ENCODE results near the gene EEIG2. TPM values are rescaled to one million over a fixed set of nuclear protein-coding genes. Genes with fewer than 3 reads are reported as not detected.
"Not testable (repeated sequence)": the region's sequence is repeated elsewhere in the genome, so short reads cannot be mapped to it uniquely, and the experiment has no call there.

Gene EEIG2
- total RNA-seq, 1 donor from 2014 or later: 13.7 TPM

DNA sequence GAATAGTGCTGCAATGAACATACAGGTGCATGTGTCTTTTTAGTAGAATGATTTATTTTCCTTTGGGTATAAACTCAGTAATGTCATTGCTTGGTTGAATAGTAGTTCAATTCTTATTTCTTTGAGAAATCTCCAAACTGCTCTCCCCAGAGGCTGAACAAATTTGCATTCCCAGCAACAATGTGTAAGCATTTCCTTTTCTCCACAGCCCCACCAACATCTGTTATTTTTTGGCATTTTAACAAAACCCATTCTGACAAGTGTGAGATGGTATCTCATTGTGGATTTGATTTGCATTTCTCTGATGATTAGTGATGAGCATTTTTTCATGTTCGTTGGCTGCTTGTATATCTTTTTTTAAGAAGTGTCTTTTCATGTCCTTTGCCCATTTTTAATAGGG lies 21.9 kb upstream of the EEIG2 start:
- TF ChIP-seq, protein P1, sequence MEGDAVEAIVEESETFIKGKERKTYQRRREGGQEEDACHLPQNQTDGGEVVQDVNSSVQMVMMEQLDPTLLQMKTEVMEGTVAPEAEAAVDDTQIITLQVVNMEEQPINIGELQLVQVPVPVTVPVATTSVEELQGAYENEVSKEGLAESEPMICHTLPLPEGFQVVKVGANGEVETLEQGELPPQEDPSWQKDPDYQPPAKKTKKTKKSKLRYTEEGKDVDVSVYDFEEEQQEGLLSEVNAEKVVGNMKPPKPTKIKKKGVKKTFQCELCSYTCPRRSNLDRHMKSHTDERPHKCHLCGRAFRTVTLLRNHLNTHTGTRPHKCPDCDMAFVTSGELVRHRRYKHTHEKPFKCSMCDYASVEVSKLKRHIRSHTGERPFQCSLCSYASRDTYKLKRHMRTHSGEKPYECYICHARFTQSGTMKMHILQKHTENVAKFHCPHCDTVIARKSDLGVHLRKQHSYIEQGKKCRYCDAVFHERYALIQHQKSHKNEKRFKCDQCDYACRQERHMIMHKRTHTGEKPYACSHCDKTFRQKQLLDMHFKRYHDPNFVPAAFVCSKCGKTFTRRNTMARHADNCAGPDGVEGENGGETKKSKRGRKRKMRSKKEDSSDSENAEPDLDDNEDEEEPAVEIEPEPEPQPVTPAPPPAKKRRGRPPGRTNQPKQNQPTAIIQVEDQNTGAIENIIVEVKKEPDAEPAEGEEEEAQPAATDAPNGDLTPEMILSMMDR (IDR thresholded peaks at IDR 0.05): no peak
- peaks cover 30% of the 10 kb centered on the region for H3K27me3 Mint-ChIP-seq (ENCODE audit: low read depth)
- H3K36me3 Mint-ChIP-seq (ENCODE audit: low read depth): no peaks in the 10 kb centered on the region
- H3K4me3 Mint-ChIP-seq (ENCODE audit: unreplicated experiment): no peak overlapping the region
- no peaks in the 10 kb centered on the region for H3K4me1 Mint-ChIP-seq (ENCODE audit: low read depth)
- H3K9me3 Mint-ChIP-seq (ENCODE audit: low read depth): peaks cover under 1% of the 10 kb centered on the region
- DNase-seq (ENCODE audit: low spot score): no peak
- H3K27ac Mint-ChIP-seq (ENCODE audit: unreplicated experiment): no peak overlapping the region

DNA sequence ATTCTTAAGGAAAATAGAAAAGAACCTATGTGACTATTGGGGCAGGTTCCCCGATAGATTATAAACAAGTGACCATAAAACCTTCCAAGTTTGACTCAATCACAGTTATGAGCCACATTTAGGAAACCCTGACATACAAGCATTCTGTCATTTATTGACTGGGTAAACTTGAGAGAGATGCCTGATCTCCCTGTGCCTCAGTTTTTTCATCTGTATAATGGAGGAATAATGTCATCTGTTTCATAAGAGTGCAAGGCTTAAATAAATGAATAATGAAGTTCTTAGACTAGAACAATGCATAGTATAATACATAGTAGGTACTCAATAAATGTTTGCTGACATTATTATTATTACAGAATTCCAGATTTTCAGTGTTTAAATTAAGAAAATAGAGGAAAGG lies 18.9 kb upstream of the EEIG2 start:
- no peak for DNase-seq (ENCODE audit: low spot score)
- Mint-ChIP-seq H3K4me1 (ENCODE audit: low read depth) (no peaks in the 10 kb centered on the region), H3K9me3 (ENCODE audit: low read depth) (peaks cover 7% of the 10 kb centered on the region), H3K36me3 (ENCODE audit: low read depth) (peaks cover 6% of the 10 kb centered on the region), H3K27ac (ENCODE audit: unreplicated experiment) (no peak overlapping the region), H3K4me3 (ENCODE audit: unreplicated experiment) (no peak overlapping the region), H3K27me3 (ENCODE audit: low read depth) (peaks cover 45% of the 10 kb centered on the region)
- TF ChIP-seq, protein P1 (IDR thresholded peaks at IDR 0.05): no peak

DNA sequence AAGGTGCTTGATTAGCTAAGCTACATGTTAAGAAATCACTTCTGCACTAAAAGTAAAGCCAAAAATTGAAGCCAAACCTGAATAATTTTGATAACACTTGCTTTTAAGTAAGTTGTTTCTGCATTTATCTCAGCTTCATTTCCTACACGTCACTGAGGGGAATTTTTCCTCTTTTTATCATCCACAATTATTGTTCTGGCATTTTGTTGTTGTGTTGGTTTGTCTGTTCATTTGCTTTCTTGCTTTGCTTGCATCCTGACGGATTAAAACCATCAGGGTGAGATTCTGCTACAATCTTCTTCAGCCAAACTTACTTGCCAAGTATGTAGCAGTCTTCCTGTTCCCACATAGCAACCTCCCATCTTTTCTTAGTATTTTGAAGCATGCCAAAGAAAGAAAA lies 18.0 kb upstream of the EEIG2 start:
- Mint-ChIP-seq H3K36me3 (ENCODE audit: low read depth) (peaks cover 6% of the 10 kb centered on the region), H3K27me3 (ENCODE audit: low read depth) (peaks cover 46% of the 10 kb centered on the region), H3K4me3 (ENCODE audit: unreplicated experiment) (no peak overlapping the region), H3K27ac (ENCODE audit: unreplicated experiment) (no peak overlapping the region), H3K9me3 (ENCODE audit: low read depth) (peaks cover 12% of the 10 kb centered on the region), H3K4me1 (ENCODE audit: low read depth) (no peaks in the 10 kb centered on the region)
- TF ChIP-seq, protein P1 (IDR thresholded peaks at IDR 0.05): no peak
- DNase-seq (ENCODE audit: low spot score): no peak

DNA sequence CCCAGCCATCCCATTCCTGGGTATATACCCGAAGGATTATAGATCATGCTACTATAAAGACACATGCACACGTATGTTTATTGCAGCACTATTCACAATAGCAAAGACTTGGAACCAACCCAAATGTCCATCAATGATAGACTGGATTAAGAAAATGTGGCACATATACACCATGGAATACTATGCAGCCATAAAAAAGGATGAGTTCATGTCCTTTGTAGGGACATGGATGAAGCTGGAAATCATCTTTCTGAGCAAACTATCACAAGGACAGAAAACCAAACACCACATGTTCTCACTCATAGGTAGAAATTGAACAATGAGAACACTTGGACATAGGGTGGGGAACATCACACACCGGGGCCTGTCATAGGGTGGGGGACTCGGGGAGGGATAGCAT lies 12.4 kb upstream of the EEIG2 start:
- H3K4me3 Mint-ChIP-seq (ENCODE audit: unreplicated experiment); H3K27ac Mint-ChIP-seq (ENCODE audit: unreplicated experiment); DNase-seq (ENCODE audit: low spot score); H3K4me1 Mint-ChIP-seq (ENCODE audit: low read depth); H3K36me3 Mint-ChIP-seq (ENCODE audit: low read depth): not testable (repeated sequence)
- Mint-ChIP-seq H3K9me3 (ENCODE audit: low read depth) (peaks cover 12% of the 10 kb centered on the region), H3K27me3 (ENCODE audit: low read depth) (peaks cover 23% of the 10 kb centered on the region)

DNA sequence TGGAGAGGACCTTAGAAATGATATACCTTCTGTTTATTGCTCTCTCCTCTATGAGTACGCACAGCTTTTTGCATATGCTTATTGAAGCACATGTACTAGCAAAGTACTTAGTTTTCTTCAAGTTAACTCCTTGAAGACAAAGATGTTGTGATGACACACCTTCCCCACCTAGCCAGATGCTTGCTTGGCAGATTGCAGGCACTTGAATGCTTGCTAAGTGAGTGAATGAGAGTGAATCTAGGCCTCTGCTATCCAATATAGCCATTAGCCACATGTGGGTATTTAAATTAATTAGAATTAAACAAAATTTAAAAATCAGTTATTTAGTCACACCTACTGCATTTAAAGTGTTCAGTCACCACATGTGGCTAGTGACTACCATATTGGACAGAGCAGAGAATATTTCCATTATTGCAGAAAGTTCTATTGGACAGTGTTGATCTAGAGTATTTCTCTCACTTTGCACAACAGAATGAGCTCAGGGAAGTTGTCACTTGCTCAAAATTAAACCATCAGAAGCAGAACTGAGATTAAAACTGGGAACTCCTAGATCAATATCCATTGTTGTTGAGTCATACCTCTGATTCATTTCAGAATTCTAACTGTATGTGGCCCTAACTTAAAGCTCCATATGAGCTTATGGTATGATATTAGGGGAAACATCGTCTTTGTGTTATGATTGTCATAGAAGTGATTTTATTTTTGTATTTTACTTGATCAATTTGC lies 8.6 kb upstream of the EEIG2 start:
- peaks cover 2% of the 10 kb centered on the region for H3K9me3 Mint-ChIP-seq (ENCODE audit: low read depth)
- H3K36me3 Mint-ChIP-seq (ENCODE audit: low read depth): no peaks in the 10 kb centered on the region
- H3K4me3 Mint-ChIP-seq (ENCODE audit: unreplicated experiment): no peak overlapping the region
- H3K27me3 Mint-ChIP-seq (ENCODE audit: low read depth): peaks cover 2% of the 10 kb centered on the region
- no peaks in the 10 kb centered on the region for H3K4me1 Mint-ChIP-seq (ENCODE audit: low read depth)
- TF ChIP-seq, protein P1 (IDR thresholded peaks at IDR 0.05): no peak
- H3K27ac Mint-ChIP-seq (ENCODE audit: unreplicated experiment): no peak overlapping the region
- no peak for DNase-seq (ENCODE audit: low spot score)

DNA sequence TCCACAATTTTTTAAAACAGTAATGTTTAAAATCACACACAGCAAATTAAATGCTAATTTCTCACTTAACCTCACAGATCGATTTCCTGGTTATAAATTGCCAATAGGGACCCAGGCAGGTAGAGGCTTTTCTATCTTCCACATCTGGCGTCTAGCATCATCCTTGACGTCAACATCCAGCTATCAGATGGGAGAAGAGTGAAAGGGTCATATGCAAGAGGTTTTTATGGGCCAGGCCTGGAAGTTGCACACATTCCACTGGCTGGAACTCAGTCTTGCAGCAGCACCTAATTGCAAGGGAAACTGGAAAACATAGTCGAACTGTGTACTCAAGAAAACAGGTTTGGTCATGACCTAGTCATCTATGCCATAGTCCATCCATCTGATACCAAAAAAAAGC lies 6.0 kb upstream of the EEIG2 start:
- H3K9me3 Mint-ChIP-seq (ENCODE audit: low read depth): no peaks in the 10 kb centered on the region
- H3K27ac Mint-ChIP-seq (ENCODE audit: unreplicated experiment): no peak overlapping the region
- no peaks in the 10 kb centered on the region for H3K27me3 Mint-ChIP-seq (ENCODE audit: low read depth)
- TF ChIP-seq, protein P1 (IDR thresholded peaks at IDR 0.05): no peak
- no peaks in the 10 kb centered on the region for H3K36me3 Mint-ChIP-seq (ENCODE audit: low read depth)
- no peak for DNase-seq (ENCODE audit: low spot score)
- H3K4me3 Mint-ChIP-seq (ENCODE audit: unreplicated experiment): no peak overlapping the region
- H3K4me1 Mint-ChIP-seq (ENCODE audit: low read depth): no peaks in the 10 kb centered on the region

Measured in chondrocyte (in vitro differentiated cells).